Lower leg skin (tissue), 3 donors: ENCODE data around the gene DLGAP1.

ENCODE experiments used
- CTCF ChIP-seq, 3 donors: fragments of 450-650 bp; IDR thresholded peaks; one replicate each; pipeline ENCODE4 v1.5.1; 2016; ENCODE audit warnings: antibody characterized with exemption in 3 of 3, mild to moderate bottlenecking in 3 of 3, moderate library complexity in 2 of 3
- POLR2A ChIP-seq, 2 donors: fragments of 450-650 bp; IDR thresholded peaks; one replicate each; pipeline ENCODE4 v1.6.1; 2016 to 2017; ENCODE audit warnings: antibody characterized with exemption in 2 of 2, mild to moderate bottlenecking in 1 of 2, moderate library complexity in 1 of 2

GRCh38 chr18:4119813-4120212, 335.3 kb downstream of the DLGAP1 start:
- TF ChIP-seq CTCF (IDR thresholded peaks at IDR 0.05) (no peak), POLR2A (IDR thresholded peaks at IDR 0.05) (no peak)
